Activated naive CD4-positive, alpha-beta T cell treated with anti-CD3 and anti-CD28 coated beads, Interleukin-2, amount 10 ng/mL, durations not matched to agents 5 hours and 36 hours (primary cell): ENCODE measurements around the gene SLX4. TPM values are rescaled to one million over a fixed set of nuclear protein-coding genes. Genes with fewer than 3 reads are reported as not detected.

ENCODE experiments used
- total RNA-seq, 2 experiments: library from RNA; stranded (reverse); gene quantifications; one replicate each; pipeline ENCODE4 v1.2.3, GENCODE V29; 2021

Gene SLX4
- total RNA-seq, result 10 to 100 TPM; 11.1 to 11.6 TPM

GRCh38 chr16:3611146-3611975 is at the start of gene SLX4:
Gene SLX4 (minus strand): TSS chr16:3611606. CDS start chr16:3608964, 2,642 bp downstream.

GRCh38 chr16:3654249-3654991 is 43.0 kb upstream of the SLX4 start, which contains the start of gene DNASE1:
Gene DNASE1 (plus strand): TSS chr16:3654691. CDS start chr16:3655374, 683 bp downstream.

GRCh38 chr16:3577302-3577752 is 34.1 kb downstream of the SLX4 start, which contains the start of gene NLRC3:
Gene NLRC3 (minus strand): TSS chr16:3577403. CDS start chr16:3565036, 12,367 bp downstream.

Other genes starting within 250 kb of the SLX4 start
- gene ZSCAN32, start 210.6 kb downstream of the SLX4 start, total RNA-seq, result 10 to 100 TPM; 18.8 to 23.3 TPM
- gene ZNF174, start 210.4 kb downstream of the SLX4 start, total RNA-seq, result 10 to 100 TPM; 13.1 to 14.3 TPM
- gene ZNF597, start 168.1 kb downstream of the SLX4 start, total RNA-seq, result 1 to 10 TPM; 2.4 to 2.5 TPM
- gene NAA60, start 167.9 kb downstream of the SLX4 start, total RNA-seq, result 10 to 100 TPM; 45.1 to 50.2 TPM
- gene C16orf90, start 116.1 kb downstream of the SLX4 start, total RNA-seq, result not detected
- 10 to 100 TPM; 33.4 to 37.5 TPM for gene CLUAP1, start 110.6 kb downstream of the SLX4 start, total RNA-seq
- 10 to 100 TPM; 84.8 to 88.9 TPM for gene NLRC3, start 34.2 kb downstream of the SLX4 start, total RNA-seq
- gene DNASE1, start 43.1 kb upstream of the SLX4 start, total RNA-seq, result 10 to 100 TPM; 44.0 to 45.2 TPM
- gene TRAP1, start 105.9 kb upstream of the SLX4 start, total RNA-seq, result 100 to 1,000 TPM in 1 of 2 experiments, 10 to 100 TPM in 1; 94.0 to 105 TPM